ENCODE measurements around the gene MOG. TPM values are rescaled to one million over a fixed set of nuclear protein-coding genes. Genes with fewer than 3 reads are reported as not detected.

The MOG gene
- total RNA-seq, 1 experiment from 2014 or later, result 0.55 TPM

DNA sequence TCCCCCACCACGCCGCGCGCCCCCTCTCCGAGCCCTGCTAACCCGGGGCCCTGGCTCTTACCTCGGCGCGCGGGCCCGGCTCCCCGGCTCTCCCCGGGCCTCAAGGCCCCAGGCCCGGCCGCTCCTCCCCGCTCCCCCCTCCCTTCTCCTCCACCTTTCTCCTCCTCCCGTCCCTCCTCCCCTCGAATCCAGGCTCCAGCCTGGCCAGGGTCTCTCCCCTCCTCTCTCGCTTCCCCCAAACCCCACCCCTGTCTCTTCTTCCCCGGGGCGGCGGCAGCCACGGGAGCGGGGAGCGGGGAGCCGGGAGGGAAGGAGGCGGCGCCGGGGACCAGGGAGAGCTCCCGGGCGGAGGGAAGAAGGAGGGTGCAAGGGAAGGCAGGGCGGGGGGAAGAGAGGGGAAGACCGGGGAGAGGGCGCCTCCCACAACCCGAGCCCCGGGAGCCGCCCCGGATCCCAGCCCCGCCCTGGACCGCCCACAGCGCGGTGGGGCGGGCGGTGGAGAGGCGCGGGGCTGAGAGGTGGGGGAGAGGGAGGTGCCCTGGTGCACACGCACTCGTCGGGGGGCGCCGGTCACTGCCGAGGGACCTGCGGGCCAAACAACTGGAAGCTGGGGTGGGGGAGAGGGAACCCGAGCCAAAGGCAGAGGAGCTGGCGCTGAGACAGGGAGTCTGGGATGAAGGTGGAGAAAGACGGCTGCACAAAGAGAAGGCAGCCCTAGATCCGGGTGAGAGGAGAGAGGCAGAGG, 23.9 kb upstream of the MOG start, which contains the start of gene GABBR1 (continued):
- TF ChIP-seq, protein P1, sequence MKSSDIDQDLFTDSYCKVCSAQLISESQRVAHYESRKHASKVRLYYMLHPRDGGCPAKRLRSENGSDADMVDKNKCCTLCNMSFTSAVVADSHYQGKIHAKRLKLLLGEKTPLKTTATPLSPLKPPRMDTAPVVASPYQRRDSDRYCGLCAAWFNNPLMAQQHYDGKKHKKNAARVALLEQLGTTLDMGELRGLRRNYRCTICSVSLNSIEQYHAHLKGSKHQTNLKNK (CRISPR knock-in tag; IDR thresholded peaks at IDR 0.05), result no peak
- TF ChIP-seq ELF4 (CRISPR knock-in tag; IDR thresholded peaks at IDR 0.05; ENCODE audit: low read depth) (no peak), SMAD4 (CRISPR knock-in tag; IDR thresholded peaks at IDR 0.05) (no peak), RORB (CRISPR knock-in tag; IDR thresholded peaks at IDR 0.05) (no peak), JUN (CRISPR knock-in tag; IDR thresholded peaks at IDR 0.05) (no peak), TCF7 (CRISPR knock-in tag; IDR thresholded peaks at IDR 0.05; ENCODE audit: low read depth) (no peak), ZNF138 (CRISPR knock-in tag; conservative IDR thresholded peaks at IDR 0.05) (no peak), ZNF219 (CRISPR knock-in tag; IDR thresholded peaks at IDR 0.05; ENCODE audit: borderline replicate concordance) (no peak), CREM (CRISPR knock-in tag; IDR thresholded peaks at IDR 0.05) (peak; percentile 62; the same call in 1 of the 2 replicates), ZNF396 (CRISPR knock-in tag; IDR thresholded peaks at IDR 0.05; ENCODE audit: borderline replicate concordance) (no peak), ZNF317 (CRISPR knock-in tag; IDR thresholded peaks at IDR 0.05; ENCODE audit: borderline replicate concordance, low read depth) (no peak; the same call in 1 of the 2 replicates), EMX1 (CRISPR knock-in tag; IDR thresholded peaks at IDR 0.05) (no peak), FOXP1 (CRISPR knock-in tag; IDR thresholded peaks at IDR 0.05; ENCODE audit: borderline replicate concordance) (peak; percentile 72; the same call in 1 of the 2 replicates), ESRRA (CRISPR knock-in tag; IDR thresholded peaks at IDR 0.05; ENCODE audit: borderline replicate concordance) (no peak), NR3C1 (CRISPR knock-in tag; conservative IDR thresholded peaks at IDR 0.05; ENCODE audit: low read depth) (no peak), FOXJ3 (CRISPR knock-in tag; IDR thresholded peaks at IDR 0.05; ENCODE audit: borderline replicate concordance) (no peak)
- TF ChIP-seq, protein P2, sequence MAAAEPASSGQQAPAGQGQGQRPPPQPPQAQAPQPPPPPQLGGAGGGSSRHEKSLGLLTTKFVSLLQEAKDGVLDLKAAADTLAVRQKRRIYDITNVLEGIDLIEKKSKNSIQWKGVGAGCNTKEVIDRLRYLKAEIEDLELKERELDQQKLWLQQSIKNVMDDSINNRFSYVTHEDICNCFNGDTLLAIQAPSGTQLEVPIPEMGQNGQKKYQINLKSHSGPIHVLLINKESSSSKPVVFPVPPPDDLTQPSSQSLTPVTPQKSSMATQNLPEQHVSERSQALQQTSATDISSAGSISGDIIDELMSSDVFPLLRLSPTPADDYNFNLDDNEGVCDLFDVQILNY (CRISPR knock-in tag; IDR thresholded peaks at IDR 0.05), result peak; percentile 70; the same call in 1 of the 2 replicates
- TF ChIP-seq, protein P3, sequence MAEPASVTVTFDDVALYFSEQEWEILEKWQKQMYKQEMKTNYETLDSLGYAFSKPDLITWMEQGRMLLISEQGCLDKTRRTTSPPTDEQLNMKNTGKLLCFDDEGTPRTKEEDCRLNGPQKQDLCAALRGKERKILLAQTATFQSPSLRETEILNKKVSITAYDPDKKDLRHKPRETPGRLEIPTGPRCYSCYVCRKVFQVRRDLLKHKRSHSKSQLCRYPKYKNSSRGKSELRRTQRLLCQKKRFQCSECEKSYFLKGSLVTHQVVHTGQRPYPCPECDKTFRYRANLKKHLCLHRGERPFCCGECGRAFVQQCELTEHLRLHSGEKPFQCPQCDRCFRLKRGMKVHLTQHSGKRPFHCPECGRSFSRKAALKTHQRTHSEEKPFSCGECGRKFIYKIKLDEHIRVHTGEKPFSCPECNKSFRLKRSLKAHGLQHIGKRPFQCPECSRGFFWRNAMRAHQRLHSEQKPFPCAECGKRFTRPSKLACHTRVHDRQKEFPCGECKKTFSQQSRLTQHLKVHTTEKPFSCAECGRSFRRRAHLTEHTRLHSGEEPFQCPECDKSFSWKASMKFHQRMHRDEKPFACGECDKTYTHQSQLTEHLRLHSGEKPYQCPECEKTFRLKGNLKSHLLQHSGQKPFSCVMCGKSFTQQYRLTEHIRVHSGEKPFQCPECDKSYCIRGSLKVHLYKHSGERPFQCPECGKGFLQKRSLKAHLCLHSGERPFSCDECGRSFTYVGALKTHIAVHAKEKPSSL (CRISPR knock-in tag; conservative IDR thresholded peaks at IDR 0.05), result no peak
- TF ChIP-seq, protein P4, sequence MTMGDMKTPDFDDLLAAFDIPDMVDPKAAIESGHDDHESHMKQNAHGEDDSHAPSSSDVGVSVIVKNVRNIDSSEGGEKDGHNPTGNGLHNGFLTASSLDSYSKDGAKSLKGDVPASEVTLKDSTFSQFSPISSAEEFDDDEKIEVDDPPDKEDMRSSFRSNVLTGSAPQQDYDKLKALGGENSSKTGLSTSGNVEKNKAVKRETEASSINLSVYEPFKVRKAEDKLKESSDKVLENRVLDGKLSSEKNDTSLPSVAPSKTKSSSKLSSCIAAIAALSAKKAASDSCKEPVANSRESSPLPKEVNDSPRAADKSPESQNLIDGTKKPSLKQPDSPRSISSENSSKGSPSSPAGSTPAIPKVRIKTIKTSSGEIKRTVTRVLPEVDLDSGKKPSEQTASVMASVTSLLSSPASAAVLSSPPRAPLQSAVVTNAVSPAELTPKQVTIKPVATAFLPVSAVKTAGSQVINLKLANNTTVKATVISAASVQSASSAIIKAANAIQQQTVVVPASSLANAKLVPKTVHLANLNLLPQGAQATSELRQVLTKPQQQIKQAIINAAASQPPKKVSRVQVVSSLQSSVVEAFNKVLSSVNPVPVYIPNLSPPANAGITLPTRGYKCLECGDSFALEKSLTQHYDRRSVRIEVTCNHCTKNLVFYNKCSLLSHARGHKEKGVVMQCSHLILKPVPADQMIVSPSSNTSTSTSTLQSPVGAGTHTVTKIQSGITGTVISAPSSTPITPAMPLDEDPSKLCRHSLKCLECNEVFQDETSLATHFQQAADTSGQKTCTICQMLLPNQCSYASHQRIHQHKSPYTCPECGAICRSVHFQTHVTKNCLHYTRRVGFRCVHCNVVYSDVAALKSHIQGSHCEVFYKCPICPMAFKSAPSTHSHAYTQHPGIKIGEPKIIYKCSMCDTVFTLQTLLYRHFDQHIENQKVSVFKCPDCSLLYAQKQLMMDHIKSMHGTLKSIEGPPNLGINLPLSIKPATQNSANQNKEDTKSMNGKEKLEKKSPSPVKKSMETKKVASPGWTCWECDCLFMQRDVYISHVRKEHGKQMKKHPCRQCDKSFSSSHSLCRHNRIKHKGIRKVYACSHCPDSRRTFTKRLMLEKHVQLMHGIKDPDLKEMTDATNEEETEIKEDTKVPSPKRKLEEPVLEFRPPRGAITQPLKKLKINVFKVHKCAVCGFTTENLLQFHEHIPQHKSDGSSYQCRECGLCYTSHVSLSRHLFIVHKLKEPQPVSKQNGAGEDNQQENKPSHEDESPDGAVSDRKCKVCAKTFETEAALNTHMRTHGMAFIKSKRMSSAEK (CRISPR knock-in tag; IDR thresholded peaks at IDR 0.05; ENCODE audit: borderline replicate concordance), result no peak
- TF ChIP-seq, protein P5, sequence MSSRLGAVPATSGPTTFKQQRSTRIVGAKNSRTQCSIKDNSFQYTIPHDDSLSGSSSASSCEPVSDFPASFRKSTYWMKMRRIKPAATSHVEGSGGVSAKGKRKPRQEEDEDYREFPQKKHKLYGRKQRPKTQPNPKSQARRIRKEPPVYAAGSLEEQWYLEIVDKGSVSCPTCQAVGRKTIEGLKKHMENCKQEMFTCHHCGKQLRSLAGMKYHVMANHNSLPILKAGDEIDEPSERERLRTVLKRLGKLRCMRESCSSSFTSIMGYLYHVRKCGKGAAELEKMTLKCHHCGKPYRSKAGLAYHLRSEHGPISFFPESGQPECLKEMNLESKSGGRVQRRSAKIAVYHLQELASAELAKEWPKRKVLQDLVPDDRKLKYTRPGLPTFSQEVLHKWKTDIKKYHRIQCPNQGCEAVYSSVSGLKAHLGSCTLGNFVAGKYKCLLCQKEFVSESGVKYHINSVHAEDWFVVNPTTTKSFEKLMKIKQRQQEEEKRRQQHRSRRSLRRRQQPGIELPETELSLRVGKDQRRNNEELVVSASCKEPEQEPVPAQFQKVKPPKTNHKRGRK (CRISPR knock-in tag; IDR thresholded peaks at IDR 0.05; ENCODE audit: borderline replicate concordance), result no peak
- TF ChIP-seq, protein P6, sequence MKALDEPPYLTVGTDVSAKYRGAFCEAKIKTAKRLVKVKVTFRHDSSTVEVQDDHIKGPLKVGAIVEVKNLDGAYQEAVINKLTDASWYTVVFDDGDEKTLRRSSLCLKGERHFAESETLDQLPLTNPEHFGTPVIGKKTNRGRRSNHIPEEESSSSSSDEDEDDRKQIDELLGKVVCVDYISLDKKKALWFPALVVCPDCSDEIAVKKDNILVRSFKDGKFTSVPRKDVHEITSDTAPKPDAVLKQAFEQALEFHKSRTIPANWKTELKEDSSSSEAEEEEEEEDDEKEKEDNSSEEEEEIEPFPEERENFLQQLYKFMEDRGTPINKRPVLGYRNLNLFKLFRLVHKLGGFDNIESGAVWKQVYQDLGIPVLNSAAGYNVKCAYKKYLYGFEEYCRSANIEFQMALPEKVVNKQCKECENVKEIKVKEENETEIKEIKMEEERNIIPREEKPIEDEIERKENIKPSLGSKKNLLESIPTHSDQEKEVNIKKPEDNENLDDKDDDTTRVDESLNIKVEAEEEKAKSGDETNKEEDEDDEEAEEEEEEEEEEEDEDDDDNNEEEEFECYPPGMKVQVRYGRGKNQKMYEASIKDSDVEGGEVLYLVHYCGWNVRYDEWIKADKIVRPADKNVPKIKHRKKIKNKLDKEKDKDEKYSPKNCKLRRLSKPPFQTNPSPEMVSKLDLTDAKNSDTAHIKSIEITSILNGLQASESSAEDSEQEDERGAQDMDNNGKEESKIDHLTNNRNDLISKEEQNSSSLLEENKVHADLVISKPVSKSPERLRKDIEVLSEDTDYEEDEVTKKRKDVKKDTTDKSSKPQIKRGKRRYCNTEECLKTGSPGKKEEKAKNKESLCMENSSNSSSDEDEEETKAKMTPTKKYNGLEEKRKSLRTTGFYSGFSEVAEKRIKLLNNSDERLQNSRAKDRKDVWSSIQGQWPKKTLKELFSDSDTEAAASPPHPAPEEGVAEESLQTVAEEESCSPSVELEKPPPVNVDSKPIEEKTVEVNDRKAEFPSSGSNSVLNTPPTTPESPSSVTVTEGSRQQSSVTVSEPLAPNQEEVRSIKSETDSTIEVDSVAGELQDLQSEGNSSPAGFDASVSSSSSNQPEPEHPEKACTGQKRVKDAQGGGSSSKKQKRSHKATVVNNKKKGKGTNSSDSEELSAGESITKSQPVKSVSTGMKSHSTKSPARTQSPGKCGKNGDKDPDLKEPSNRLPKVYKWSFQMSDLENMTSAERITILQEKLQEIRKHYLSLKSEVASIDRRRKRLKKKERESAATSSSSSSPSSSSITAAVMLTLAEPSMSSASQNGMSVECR (CRISPR knock-in tag; IDR thresholded peaks at IDR 0.05; ENCODE audit: borderline replicate concordance), result no peak
- TF ChIP-seq, protein P7, sequence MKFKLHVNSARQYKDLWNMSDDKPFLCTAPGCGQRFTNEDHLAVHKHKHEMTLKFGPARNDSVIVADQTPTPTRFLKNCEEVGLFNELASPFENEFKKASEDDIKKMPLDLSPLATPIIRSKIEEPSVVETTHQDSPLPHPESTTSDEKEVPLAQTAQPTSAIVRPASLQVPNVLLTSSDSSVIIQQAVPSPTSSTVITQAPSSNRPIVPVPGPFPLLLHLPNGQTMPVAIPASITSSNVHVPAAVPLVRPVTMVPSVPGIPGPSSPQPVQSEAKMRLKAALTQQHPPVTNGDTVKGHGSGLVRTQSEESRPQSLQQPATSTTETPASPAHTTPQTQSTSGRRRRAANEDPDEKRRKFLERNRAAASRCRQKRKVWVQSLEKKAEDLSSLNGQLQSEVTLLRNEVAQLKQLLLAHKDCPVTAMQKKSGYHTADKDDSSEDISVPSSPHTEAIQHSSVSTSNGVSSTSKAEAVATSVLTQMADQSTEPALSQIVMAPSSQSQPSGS (CRISPR knock-in tag; IDR thresholded peaks at IDR 0.05; ENCODE audit: borderline replicate concordance, low read depth), result no peak
